ENCODE data around the gene SH3RF2.
"Not testable (repeated sequence)": the region's sequence is repeated elsewhere in the genome, so short reads cannot be mapped to it uniquely, and the experiment has no call there.

SH3RF2 gene

GRCh38 chr5:145954140-145954539 lies 17.8 kb downstream of the SH3RF2 start:
- not testable (repeated sequence) for DNase-seq

GRCh38 chr5:145957388-145957787 lies 21.0 kb downstream of the SH3RF2 start:
- no peak for DNase-seq

- no peak for DNase-seq
These were observed 22.1 kb downstream of the SH3RF2 start for GRCh38 chr5:145958436-145958835.

- no peak for DNase-seq
These were observed 23.8 kb downstream of the SH3RF2 start for GRCh38 chr5:145960166-145960565.

GRCh38 chr5:145960848-145961600 lies 24.6 kb downstream of the SH3RF2 start:
- DNase-seq, result no peak

- no peak for DNase-seq
These were observed 25.6 kb downstream of the SH3RF2 start for GRCh38 chr5:145962001-145962400.

GRCh38 chr5:145964008-145964407 lies 27.6 kb downstream of the SH3RF2 start:
- not testable (repeated sequence) for DNase-seq

GRCh38 chr5:145965804-145966203 lies 29.4 kb downstream of the SH3RF2 start:
- DNase-seq, result no peak

- DNase-seq, result no peak
These were observed 30.9 kb downstream of the SH3RF2 start for GRCh38 chr5:145967296-145967695.

GRCh38 chr5:145968970-145969713 lies 32.8 kb downstream of the SH3RF2 start:
- DNase-seq, result no peak

- DNase-seq, result no peak
These were observed 33.3 kb downstream of the SH3RF2 start for GRCh38 chr5:145969714-145970092.

- no peak for DNase-seq
These were observed 34.7 kb downstream of the SH3RF2 start for GRCh38 chr5:145971108-145971507.

- no peak for DNase-seq
These were observed 35.3 kb downstream of the SH3RF2 start for GRCh38 chr5:145971701-145972100.

GRCh38 chr5:145975001-145975360 lies 38.6 kb downstream of the SH3RF2 start:
- DNase-seq, result no peak

GRCh38 chr5:145975361-145976066 lies 39.1 kb downstream of the SH3RF2 start:
- DNase-seq, result no peak

GRCh38 chr5:145976431-145977155 lies 40.2 kb downstream of the SH3RF2 start:
- DNase-seq, result no peak

GRCh38 chr5:145978171-145978570 lies 41.8 kb downstream of the SH3RF2 start:
- no peak for DNase-seq

GRCh38 chr5:145978708-145979107 lies 42.3 kb downstream of the SH3RF2 start:
- DNase-seq, result no peak

GRCh38 chr5:145979270-145980223 lies 43.2 kb downstream of the SH3RF2 start:
- DNase-seq, result no peak

- no peak for DNase-seq
These were observed 43.9 kb downstream of the SH3RF2 start for GRCh38 chr5:145980259-145980658.

GRCh38 chr5:145980718-145981117 lies 44.3 kb downstream of the SH3RF2 start:
- DNase-seq, result no peak

Measured in stimulated activated CD4-positive, alpha-beta T cell treated with anti-CD3 and anti-CD28 coated beads, Interleukin-1b, Interleukin-23, amount 100 ng/mL, for 48 hours (primary cell).